ENCODE data around the gene SKOR2.

DNA sequence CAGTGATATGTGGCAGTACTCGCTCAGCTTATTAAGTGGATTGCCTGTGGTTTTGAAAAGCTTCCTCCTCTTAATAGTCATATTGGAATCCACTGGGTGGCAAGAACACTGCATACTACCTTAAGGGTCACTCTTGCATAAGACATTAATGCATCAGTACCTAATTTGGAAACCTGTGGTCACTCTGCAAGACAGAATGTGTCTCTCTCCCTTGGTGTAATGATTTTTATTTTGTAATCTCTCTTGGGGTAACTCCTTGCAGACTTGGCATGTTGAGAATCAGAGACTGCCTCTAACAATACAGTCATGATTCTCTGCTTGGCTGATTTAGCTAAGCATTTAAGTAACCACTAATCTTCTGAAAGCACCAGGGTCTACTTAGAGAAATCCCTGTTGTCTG lies 42.3 kb downstream of the SKOR2 start:
- no peak for TF ChIP-seq CTCF (conservative IDR thresholded peaks at IDR 0.05; ENCODE audit: low read depth, low read length)
- TF ChIP-seq EZH2 (IDR thresholded peaks at IDR 0.05; ENCODE audit: borderline replicate concordance, low read depth, low read length, poor library complexity, severe bottlenecking), result no peak
